ENCODE data around the gene ADGRV1. TPM values are rescaled to one million over a fixed set of nuclear protein-coding genes. Genes with fewer than 3 reads are reported as not detected.
"Not testable (repeated sequence)": the region's sequence is repeated elsewhere in the genome, so short reads cannot be mapped to it uniquely, and the experiment has no call there.

ADGRV1 gene
- total RNA-seq, 4 donors from 2014 or later: 0.25 to 0.60 (median 0.56) TPM; not detected in 1

- no peak for TF ChIP-seq CTCF (IDR thresholded peaks at IDR 0.05)
- no peak for ATAC-seq (ENCODE audit: low FRiP score)
- no peak for DNase-seq (ENCODE audit: low spot score)
Observed at GRCh38 chr5:90746119-90746518, 187.5 kb downstream of the ADGRV1 start.

- ATAC-seq (ENCODE audit: low FRiP score) (no peak), DNase-seq (ENCODE audit: low spot score) (no peak)
- no peak for TF ChIP-seq CTCF (IDR thresholded peaks at IDR 0.05)
Observed at GRCh38 chr5:90747175-90747574, 188.6 kb downstream of the ADGRV1 start.

GRCh38 chr5:90747693-90748092 lies 189.1 kb downstream of the ADGRV1 start:
- ATAC-seq (ENCODE audit: low FRiP score): no peak
- no peak for DNase-seq (ENCODE audit: low spot score)
- no peak for TF ChIP-seq CTCF (IDR thresholded peaks at IDR 0.05)

GRCh38 chr5:90759119-90759518 lies 200.5 kb downstream of the ADGRV1 start:
- no peak for TF ChIP-seq CTCF (IDR thresholded peaks at IDR 0.05)
- no peak for ATAC-seq (ENCODE audit: low FRiP score)
- DNase-seq (ENCODE audit: low spot score): no peak

- ATAC-seq (ENCODE audit: low FRiP score) (no peak), DNase-seq (ENCODE audit: low spot score) (no peak)
- TF ChIP-seq CTCF (IDR thresholded peaks at IDR 0.05): no peak
Observed at GRCh38 chr5:90767710-90768109, 209.1 kb downstream of the ADGRV1 start.

GRCh38 chr5:90770006-90770541 lies 211.5 kb downstream of the ADGRV1 start:
- DNase-seq (ENCODE audit: low spot score); ATAC-seq (ENCODE audit: low FRiP score): not testable (repeated sequence)

- TF ChIP-seq CTCF (IDR thresholded peaks at IDR 0.05): no peak
- no peak for ATAC-seq (ENCODE audit: low FRiP score)
- DNase-seq (ENCODE audit: low spot score): no peak
Observed at GRCh38 chr5:90777959-90778358, 219.4 kb downstream of the ADGRV1 start.

All from omental fat pad (tissue), 4 donors.